ENCODE results near the gene KIAA1614.

The KIAA1614 gene

GRCh38 chr1:180994262-180994661, 81.6 kb downstream of the KIAA1614 start:
- no peak for DNase-seq (ENCODE audit: low read depth in 2 of 3, low spot score in 2 of 3)

- no peak for DNase-seq (ENCODE audit: low read depth in 2 of 3, low spot score in 2 of 3)
These were observed 85.3 kb downstream of the KIAA1614 start for GRCh38 chr1:180997843-180998504.

Data from activated CD8-positive, alpha-beta memory T cell treated with anti-CD3 and anti-CD28 coated beads for 48 hours (primary cell).